GM19324 (cell line): ENCODE measurements around the gene EFCC1.
"Not testable (repeated sequence)": the region's sequence is repeated elsewhere in the genome, so short reads cannot be mapped to it uniquely, and the experiment has no call there.

Experiments used
- ATAC-seq: cut with Tn5 transposase; IDR thresholded peaks from one replicate; pipeline ENCODE4 v1.9.1; 2021; ENCODE audit warnings: mild to moderate bottlenecking, moderate library complexity; ENCODE audit not compliant: unreplicated experiment, low FRiP score

EFCC1 gene

GRCh38 chr3:129068291-129068886 lies 67.3 kb downstream of the EFCC1 start:
- no peak for ATAC-seq

- not testable (repeated sequence) for ATAC-seq
Observed at GRCh38 chr3:129069313-129070085, 68.4 kb downstream of the EFCC1 start.

- ATAC-seq = no peak
Observed at GRCh38 chr3:129070086-129070885, 69.2 kb downstream of the EFCC1 start.

- ATAC-seq = no peak
Observed at GRCh38 chr3:129077222-129077621, 76.1 kb downstream of the EFCC1 start.

- no peak for ATAC-seq
Observed at GRCh38 chr3:129078510-129078909, 77.4 kb downstream of the EFCC1 start.

- ATAC-seq = no peak
Observed at GRCh38 chr3:129081503-129081902, 80.4 kb downstream of the EFCC1 start.

GRCh38 chr3:129082026-129082425 lies 80.9 kb downstream of the EFCC1 start:
- no peak for ATAC-seq

GRCh38 chr3:129084501-129084900 lies 83.4 kb downstream of the EFCC1 start:
- ATAC-seq = no peak

- ATAC-seq = no peak
Observed at GRCh38 chr3:129085165-129085715, 84.1 kb downstream of the EFCC1 start.

GRCh38 chr3:129085818-129086217 lies 84.7 kb downstream of the EFCC1 start:
- ATAC-seq = no peak

- ATAC-seq = no peak
Observed at GRCh38 chr3:129087138-129087702, 86.1 kb downstream of the EFCC1 start.

- not testable (repeated sequence) for ATAC-seq
Observed at GRCh38 chr3:129087904-129088303, 86.8 kb downstream of the EFCC1 start.

- ATAC-seq = not testable (repeated sequence)
Observed at GRCh38 chr3:129088312-129088711, 87.2 kb downstream of the EFCC1 start.
